ENCODE measurements around the gene GAN.
A peak's percentile ranks its signal among the peaks of the same experiment; 100 is the strongest.
"Not testable (repeated sequence)": the region's sequence is repeated elsewhere in the genome, so short reads cannot be mapped to it uniquely, and the experiment has no call there.

Gene GAN

GRCh38 chr16:81397879-81398520, 83.2 kb downstream of the GAN start:
- DNase-seq (ENCODE audit: low read depth) = no peak

- DNase-seq (ENCODE audit: low read depth) = no peak
These were observed 85.1 kb downstream of the GAN start for GRCh38 chr16:81399909-81400308.

GRCh38 chr16:81401035-81401950, 86.5 kb downstream of the GAN start:
- DNase-seq (ENCODE audit: low read depth) = no peak

- no peak for DNase-seq (ENCODE audit: low read depth)
These were observed 88.4 kb downstream of the GAN start for GRCh38 chr16:81403208-81403600.

- peak; percentile 64 for DNase-seq (ENCODE audit: low read depth)
These were observed 89.0 kb downstream of the GAN start for GRCh38 chr16:81403601-81404391.

- not testable (repeated sequence) for DNase-seq (ENCODE audit: low read depth)
These were observed 90.2 kb downstream of the GAN start for GRCh38 chr16:81405002-81405401.

- no peak for DNase-seq (ENCODE audit: low read depth)
These were observed 90.9 kb downstream of the GAN start for GRCh38 chr16:81405702-81406113.

GRCh38 chr16:81408409-81408950, 93.7 kb downstream of the GAN start:
- no peak for DNase-seq (ENCODE audit: low read depth)

GRCh38 chr16:81409016-81409556, 94.3 kb downstream of the GAN start:
- DNase-seq (ENCODE audit: low read depth) = no peak

GRCh38 chr16:81410643-81411293, 96.0 kb downstream of the GAN start:
- no peak for DNase-seq (ENCODE audit: low read depth)

GRCh38 chr16:81413245-81413990, 98.7 kb downstream of the GAN start:
- DNase-seq (ENCODE audit: low read depth) = no peak

- DNase-seq (ENCODE audit: low read depth) = no peak
These were observed 101.0 kb downstream of the GAN start for GRCh38 chr16:81415751-81416150.

- no peak for DNase-seq (ENCODE audit: low read depth)
These were observed 102.0 kb downstream of the GAN start for GRCh38 chr16:81416749-81417148.

- no peak for DNase-seq (ENCODE audit: low read depth)
These were observed 102.4 kb downstream of the GAN start for GRCh38 chr16:81417210-81417609.

GRCh38 chr16:81419806-81420205, 105.0 kb downstream of the GAN start:
- no peak for DNase-seq (ENCODE audit: low read depth)

- DNase-seq (ENCODE audit: low read depth) = no peak
These were observed 106.4 kb downstream of the GAN start for GRCh38 chr16:81421126-81421525.

GRCh38 chr16:81421536-81421935, 106.8 kb downstream of the GAN start:
- DNase-seq (ENCODE audit: low read depth) = no peak

- not testable (repeated sequence) for DNase-seq (ENCODE audit: low read depth)
These were observed 107.4 kb downstream of the GAN start for GRCh38 chr16:81422153-81422552.

- no peak for DNase-seq (ENCODE audit: low read depth)
These were observed 110.0 kb downstream of the GAN start for GRCh38 chr16:81424771-81425170.

GRCh38 chr16:81427219-81427618, 112.5 kb downstream of the GAN start:
- no peak for DNase-seq (ENCODE audit: low read depth)

GRCh38 chr16:81429045-81429521, 114.3 kb downstream of the GAN start:
- no peak for DNase-seq (ENCODE audit: low read depth)

Measured in activated T-helper 9 cell treated with anti-CD3 and anti-CD28 coated beads, Interleukin-2, amount 50 U/mL, for 16 hours (primary cell).